Limb (tissue), 2 donors: ENCODE results near the gene ANKZF1.

Experiments
- DNase-seq, 2 donors: peaks; one replicate each; pipeline ENCODE4 v3.0.0-alpha.2; 2016; ENCODE audit errors: extremely low spot score in 2 of 2

ANKZF1 gene

DNA sequence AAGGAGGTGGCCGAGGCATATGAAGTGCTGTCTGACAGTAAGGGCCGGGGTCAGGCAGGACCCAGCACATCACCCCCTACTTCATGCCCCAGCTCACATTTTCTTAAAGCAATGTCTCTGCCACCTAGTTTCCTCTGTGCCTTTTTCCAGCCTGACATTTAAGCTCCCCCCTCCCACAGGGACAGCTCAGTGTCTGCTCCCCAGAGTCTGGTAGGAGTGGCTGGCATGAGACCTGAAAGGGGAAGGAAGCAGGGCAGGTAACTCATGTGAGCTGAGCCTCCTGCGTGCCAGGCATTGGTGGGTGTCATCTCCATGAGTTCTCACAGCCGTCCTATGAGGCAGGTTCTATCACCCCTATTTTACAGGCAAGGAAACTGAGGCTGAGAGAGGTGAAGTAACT, 51.0 kb downstream of the ANKZF1 start:
- DNase-seq = no peak

DNA sequence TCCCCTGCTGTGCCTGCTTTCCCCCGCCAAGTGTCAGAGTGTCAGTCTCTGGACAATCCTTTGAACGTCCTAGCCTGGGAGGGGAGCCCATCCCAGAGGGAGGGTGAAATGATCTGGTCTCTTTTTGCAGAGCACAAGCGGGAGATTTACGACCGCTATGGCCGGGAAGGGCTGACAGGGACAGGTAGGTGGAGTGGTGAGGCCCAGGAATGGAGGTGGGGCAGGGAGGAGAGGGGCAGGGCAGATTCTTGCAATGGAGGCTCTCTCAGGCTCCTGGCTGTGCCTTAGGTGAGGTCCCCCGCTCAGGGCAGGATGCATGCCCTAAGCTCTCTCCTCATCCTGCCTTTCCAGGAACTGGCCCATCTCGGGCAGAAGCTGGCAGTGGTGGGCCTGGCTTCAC, 52.0 kb downstream of the ANKZF1 start:
- DNase-seq = no peak

DNA sequence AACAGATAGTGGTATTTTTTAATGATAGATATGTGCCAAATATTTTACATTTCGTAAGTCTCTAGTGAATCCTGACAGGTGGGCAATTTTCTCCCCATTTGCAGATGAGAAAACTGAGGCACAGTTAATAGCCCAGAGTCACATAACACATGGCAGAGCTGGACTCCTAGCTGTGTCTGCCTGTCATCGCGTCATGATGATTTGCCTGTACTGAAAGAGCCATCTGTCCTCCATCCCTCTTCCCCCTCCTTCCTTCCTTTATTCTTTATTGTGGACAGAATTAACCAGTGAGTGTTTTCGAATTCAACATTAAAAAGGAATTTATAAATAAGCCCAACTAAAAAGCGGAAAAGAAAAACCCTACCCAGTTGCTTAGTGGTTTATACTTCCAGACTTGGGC, 52.8 kb downstream of the ANKZF1 start:
- no peak for DNase-seq

DNA sequence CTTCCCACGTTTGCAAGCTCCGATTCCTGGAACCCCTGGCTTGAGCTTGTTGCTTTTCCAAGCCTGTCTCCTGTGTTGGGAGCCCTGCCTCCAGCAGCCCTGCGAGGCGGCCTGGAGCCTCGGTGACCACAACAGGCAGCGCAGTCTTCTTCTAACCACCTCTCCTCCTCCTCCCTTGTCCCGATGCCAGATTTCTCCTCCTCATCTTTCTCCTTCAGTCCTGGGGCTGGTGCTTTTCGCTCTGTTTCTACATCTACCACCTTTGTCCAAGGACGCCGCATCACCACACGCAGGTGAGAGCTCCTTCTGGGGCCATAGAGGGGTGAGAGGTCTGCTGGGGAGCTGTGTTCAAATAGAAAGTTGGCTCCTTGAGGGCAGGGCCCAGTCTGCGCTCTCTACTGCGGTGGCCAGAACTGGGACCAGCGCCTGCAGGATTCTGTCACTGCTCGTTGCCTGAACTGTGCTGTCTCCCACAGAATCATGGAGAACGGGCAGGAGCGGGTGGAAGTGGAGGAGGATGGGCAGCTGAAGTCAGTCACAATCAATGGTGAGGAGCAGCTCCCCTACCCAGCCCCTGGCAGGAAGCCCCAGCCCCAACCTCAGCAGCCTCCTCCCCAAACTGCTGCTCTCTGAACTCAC, 53.5 kb downstream of the ANKZF1 start:
- DNase-seq = no peak

DNA sequence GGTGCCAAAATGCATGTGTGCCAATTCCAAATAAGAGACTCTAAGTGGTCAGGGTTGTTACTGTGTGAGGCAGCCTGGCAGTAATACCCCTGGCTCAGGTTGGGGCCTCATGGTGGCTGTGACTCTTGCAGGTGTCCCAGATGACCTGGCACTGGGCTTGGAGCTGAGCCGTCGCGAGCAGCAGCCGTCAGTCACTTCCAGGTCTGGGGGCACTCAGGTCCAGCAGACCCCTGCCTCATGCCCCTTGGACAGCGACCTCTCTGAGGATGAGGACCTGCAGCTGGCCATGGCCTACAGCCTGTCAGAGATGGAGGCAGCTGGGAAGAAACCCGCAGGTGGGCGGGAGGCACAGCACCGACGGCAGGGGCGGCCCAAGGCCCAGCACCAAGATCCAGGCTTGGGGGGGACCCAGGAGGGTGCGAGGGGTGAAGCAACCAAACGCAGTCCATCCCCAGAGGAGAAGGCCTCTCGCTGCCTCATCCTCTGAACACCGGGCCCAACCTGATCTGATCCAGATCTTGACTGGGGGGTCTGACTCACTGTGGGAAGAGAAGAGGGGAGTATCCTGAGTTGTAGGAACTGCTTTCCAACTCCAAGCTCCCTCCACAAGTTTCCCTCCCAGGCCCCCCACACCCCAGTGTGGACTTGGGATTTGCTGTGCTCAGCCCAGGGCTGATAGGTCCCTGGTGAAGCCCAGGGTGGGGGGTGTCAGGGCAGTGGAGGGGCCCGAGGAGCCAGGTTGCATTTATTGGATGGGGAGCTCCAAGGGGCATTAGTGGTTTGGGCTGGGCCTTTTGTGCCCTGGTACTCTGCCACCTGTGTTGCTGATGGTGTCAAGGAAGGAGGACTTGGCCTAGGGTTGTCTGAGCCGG, 55.1 kb downstream of the ANKZF1 start:
- no peak for DNase-seq

DNA sequence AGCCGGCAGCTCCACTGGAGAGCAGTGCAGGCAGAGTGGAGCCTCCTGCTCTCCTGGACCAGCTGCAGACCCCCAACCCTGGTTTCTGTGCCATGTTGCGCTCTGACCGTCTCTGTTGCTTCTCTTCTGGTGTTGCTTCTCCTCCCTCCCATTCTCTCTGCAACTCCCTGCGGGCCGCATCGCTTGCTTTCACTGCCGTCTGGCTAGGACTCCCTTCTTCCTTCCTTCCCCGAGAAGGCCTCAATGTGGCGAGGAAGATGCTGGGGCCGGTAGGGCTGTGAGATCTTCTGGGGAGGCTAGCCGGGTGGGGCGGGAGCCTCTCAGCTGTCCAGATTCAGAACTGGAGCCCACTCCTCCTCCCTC, 55.7 kb downstream of the ANKZF1 start:
- no peak for DNase-seq

DNA sequence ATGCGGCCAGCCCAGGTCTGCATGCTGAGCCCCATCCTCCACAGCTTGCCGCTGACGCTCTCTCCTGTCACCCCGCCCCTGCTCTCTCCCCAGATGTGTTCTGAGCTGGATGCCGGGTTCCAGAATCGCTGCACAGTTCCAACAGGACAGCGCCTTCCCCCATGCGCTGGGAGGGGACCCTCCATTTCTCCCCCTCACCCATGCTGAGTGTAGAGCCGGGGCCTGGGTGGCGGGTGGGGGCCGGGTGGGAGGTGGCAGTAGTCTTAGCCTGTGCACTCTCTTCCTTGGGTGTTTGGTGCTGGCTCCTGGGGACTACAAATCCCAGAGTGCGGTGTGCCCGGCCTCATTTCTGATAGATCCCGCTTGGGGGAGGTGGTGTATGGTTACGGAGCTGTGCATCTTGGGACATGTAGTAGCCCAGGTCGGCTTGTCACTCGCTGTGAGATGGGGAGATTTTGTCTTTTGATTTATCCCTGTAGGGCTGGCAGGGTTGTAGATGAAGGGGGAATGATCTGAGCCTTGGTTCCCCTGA, 56.4 kb downstream of the ANKZF1 start:
- DNase-seq = peak; percentile 55 to 68
